ENCODE results near the gene NAGPA. TPM values are rescaled to one million over a fixed set of nuclear protein-coding genes. Genes with fewer than 3 reads are reported as not detected.

NAGPA gene
- total and polyA plus RNA-seq, 10 of the 15 experiments (the other 5 are each of a cell fraction or from before 2014, with no cell fraction given): 0.03 to 11.6 (median 6.6) TPM

DNA sequence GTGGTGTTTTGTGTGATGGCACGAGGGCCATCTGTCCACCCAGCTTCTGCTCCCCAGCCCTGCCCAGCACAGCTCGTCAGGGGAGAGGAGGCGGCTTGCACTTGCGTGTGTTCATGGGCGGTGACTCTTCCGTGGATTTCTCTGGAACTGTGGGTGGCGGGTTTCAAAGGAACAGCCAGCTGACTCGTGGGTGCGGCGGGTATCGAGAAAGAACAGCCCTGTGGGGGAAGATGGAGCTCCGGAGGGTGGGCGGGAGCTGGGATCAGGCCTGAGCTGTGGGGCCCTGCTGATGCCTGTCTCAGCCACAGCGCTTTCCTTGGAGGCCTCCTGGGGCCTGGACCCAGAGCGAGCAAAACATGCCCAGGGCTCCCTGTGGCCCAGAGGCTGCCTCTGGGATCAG is 13.2 kb downstream of the NAGPA start (continued):
- TF ChIP-seq, protein P1, sequence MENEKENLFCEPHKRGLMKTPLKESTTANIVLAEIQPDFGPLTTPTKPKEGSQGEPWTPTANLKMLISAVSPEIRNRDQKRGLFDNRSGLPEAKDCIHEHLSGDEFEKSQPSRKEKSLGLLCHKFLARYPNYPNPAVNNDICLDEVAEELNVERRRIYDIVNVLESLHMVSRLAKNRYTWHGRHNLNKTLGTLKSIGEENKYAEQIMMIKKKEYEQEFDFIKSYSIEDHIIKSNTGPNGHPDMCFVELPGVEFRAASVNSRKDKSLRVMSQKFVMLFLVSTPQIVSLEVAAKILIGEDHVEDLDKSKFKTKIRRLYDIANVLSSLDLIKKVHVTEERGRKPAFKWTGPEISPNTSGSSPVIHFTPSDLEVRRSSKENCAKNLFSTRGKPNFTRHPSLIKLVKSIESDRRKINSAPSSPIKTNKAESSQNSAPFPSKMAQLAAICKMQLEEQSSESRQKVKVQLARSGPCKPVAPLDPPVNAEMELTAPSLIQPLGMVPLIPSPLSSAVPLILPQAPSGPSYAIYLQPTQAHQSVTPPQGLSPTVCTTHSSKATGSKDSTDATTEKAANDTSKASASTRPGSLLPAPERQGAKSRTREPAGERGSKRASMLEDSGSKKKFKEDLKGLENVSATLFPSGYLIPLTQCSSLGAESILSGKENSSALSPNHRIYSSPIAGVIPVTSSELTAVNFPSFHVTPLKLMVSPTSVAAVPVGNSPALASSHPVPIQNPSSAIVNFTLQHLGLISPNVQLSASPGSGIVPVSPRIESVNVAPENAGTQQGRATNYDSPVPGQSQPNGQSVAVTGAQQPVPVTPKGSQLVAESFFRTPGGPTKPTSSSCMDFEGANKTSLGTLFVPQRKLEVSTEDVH (IDR thresholded peaks at IDR 0.05; ENCODE audit: low read depth, partially characterized antibody): no peak
- no peak for TF ChIP-seq CBX3 (IDR thresholded peaks at IDR 0.05; ENCODE audit: borderline replicate concordance, low read depth)

DNA sequence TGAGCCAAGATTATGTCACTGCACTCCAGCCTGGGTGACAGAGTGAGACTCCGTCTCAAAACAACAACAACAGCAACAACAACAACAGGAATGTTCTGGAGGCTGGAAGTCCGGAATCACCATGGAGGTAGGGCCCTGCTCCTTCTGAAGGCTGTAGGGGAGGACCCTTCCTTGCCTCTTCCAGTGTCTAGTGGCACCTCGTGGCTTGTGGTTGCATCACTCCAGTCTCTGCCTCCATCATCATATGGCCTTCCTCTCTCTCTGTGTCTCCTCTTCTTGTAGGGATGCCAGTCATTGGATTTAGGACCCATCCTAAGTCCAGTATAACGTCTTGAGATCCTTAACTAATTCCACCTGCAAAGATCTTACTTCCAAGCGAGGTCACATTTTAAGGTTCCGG is 14.0 kb downstream of the NAGPA start:
- ChIA-PET CTCF (no interaction called here), SMC1A (ENCODE audit: uncharacterized antibody, unreplicated experiment) (no interaction called here), RAD21 (ENCODE audit: unreplicated experiment) (no interaction called here), POLR2A (no interaction called here)
- 24% methylated on average over 6 of the region's 6 CpGs for WGBS (ENCODE audit: insufficient coverage, insufficient replicate concordance, low lambda C conversion rate, missing lambda C conversion rate)
- intact Hi-C loops (cut with micrococcal nuclease; ENCODE audit: unreplicated experiment) (no loop called here), in situ Hi-C loops (cut with MboI) (no loop called here)
- no peak for FAIRE-seq
- ATAC-seq: no peak
- Histone ChIP-seq H3K36me3 (ENCODE audit: control insufficient read depth in 2 of 2, insufficient read depth in 2 of 2, low read length in 1 of 2) (no peaks in the 10 kb centered on the region), H3K4me2 (ENCODE audit: control insufficient read depth, insufficient read depth) (no peak overlapping the region), H3K27me3 (replicated peaks in 1 of 2; ENCODE audit: control insufficient read depth in 2 of 2, insufficient read depth in 2 of 2, low read length in 1 of 2) (no peaks in the 10 kb centered on the region), H3K27ac (ENCODE audit: control insufficient read depth, insufficient read depth) (no peak overlapping the region), H2AFZ (ENCODE audit: control insufficient read depth, low read depth, low read length) (no peak overlapping the region), H3K9me3 (replicated peaks; ENCODE audit: control insufficient read depth, insufficient read depth, low read length) (no peaks in the 10 kb centered on the region), H3K9ac (ENCODE audit: control insufficient read depth, insufficient read depth, low read length) (no peak overlapping the region), H3K79me2 (ENCODE audit: control insufficient read depth, insufficient read depth, low read length) (no peaks in the 10 kb centered on the region), H3K4me1 (ENCODE audit: control insufficient read depth, insufficient read depth, low read length) (no peaks in the 10 kb centered on the region), H3K4me3 (no peak overlapping the region), H4K20me1 (ENCODE audit: control insufficient read depth, insufficient read depth) (no peaks in the 10 kb centered on the region)
- TF ChIP-seq, protein P2, sequence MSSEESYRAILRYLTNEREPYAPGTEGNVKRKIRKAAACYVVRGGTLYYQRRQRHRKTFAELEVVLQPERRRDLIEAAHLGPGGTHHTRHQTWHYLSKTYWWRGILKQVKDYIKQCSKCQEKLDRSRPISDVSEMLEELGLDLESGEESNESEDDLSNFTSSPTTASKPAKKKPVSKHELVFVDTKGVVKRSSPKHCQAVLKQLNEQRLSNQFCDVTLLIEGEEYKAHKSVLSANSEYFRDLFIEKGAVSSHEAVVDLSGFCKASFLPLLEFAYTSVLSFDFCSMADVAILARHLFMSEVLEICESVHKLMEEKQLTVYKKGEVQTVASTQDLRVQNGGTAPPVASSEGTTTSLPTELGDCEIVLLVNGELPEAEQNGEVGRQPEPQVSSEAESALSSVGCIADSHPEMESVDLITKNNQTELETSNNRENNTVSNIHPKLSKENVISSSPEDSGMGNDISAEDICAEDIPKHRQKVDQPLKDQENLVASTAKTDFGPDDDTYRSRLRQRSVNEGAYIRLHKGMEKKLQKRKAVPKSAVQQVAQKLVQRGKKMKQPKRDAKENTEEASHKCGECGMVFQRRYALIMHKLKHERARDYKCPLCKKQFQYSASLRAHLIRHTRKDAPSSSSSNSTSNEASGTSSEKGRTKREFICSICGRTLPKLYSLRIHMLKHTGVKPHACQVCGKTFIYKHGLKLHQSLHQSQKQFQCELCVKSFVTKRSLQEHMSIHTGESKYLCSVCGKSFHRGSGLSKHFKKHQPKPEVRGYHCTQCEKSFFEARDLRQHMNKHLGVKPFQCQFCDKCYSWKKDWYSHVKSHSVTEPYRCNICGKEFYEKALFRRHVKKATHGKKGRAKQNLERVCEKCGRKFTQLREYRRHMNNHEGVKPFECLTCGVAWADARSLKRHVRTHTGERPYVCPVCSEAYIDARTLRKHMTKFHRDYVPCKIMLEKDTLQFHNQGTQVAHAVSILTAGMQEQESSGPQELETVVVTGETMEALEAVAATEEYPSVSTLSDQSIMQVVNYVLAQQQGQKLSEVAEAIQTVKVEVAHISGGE (CRISPR knock-in tag; IDR thresholded peaks at IDR 0.05): no peak
- TF ChIP-seq, protein P3, sequence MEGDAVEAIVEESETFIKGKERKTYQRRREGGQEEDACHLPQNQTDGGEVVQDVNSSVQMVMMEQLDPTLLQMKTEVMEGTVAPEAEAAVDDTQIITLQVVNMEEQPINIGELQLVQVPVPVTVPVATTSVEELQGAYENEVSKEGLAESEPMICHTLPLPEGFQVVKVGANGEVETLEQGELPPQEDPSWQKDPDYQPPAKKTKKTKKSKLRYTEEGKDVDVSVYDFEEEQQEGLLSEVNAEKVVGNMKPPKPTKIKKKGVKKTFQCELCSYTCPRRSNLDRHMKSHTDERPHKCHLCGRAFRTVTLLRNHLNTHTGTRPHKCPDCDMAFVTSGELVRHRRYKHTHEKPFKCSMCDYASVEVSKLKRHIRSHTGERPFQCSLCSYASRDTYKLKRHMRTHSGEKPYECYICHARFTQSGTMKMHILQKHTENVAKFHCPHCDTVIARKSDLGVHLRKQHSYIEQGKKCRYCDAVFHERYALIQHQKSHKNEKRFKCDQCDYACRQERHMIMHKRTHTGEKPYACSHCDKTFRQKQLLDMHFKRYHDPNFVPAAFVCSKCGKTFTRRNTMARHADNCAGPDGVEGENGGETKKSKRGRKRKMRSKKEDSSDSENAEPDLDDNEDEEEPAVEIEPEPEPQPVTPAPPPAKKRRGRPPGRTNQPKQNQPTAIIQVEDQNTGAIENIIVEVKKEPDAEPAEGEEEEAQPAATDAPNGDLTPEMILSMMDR (IDR thresholded peaks at IDR 0.05 in 2 of 3, conservative IDR thresholded peaks at IDR 0.05 in 1 of 3; ENCODE audit: control insufficient read depth in 2 of 3, extremely low read depth in 1 of 3, insufficient read depth in 1 of 3, low read depth in 3 of 3, low read length in 3 of 3): peak in 1 of 3 experiments; percentile 8; a peak in 1 of 6 replicates
- no TSS peak for BruUV-seq (replicated peaks)
- DNase-seq (ENCODE audit: low read depth, low spot score): no peak

All from GM12878 (cell line).